Stromal cell of bone marrow (primary cell): ENCODE results near the gene POLR2J3.
"Not testable (repeated sequence)": the region's sequence is repeated elsewhere in the genome, so short reads cannot be mapped to it uniquely, and the experiment has no call there.

Experiments used
- DNase-seq: peaks from one replicate; pipeline ENCODE4 v3.0.0-alpha.2; 2012; ENCODE audit warnings: low read depth

Gene POLR2J3

DNA sequence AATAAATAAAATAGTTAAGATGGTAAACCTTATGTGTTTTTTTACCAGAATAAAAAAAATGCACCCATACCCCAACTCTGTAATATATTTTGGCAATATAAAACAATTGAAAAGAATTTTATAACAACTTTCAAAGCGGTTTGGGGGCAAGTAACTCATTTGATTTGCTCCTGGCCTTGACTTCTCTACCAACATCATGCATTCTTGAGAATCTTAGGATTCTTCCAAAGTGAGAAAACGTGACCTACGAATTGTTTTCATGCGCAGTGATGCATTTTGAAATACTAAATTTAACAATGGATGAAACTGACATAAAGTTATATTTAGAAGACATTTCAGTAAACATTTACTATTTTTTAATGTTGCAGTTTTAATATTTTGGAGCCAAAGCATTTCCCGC is 51.6 kb downstream of the POLR2J3 start:
- not testable (repeated sequence) for DNase-seq

DNA sequence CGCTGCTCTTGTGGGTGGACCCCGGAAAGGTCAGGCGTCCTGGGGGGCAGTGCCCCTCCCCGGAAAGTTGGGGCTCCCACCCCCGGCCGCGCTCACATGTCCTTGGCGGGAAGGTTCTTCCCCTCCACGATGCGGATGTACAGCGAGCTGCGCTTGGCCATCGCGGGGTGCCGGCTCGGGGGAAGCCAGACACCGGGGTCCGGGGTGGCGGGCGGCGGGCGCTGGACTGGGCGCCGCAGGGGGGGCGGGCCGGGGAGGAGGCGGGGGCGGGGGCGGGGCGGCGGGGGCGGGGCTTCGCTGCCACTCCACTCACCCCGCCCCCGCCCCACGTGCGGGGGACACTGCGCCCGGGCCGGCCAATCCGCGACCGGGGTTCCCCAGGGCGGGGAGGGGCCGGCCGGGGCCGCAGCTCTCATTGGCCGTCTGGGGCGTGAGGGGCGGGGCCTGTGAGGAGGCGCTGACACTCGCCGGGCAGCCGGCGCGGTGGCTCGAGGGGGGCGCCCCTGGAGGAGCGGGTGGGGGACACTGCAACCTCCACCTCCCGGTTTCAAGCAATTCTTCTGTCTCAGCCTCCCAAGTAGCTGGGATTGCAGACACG is 54.7 kb downstream of the POLR2J3 start, which contains the start of gene RASA4B:
RASA4B (minus strand) TSS at position 228 of the 598 bp plus-strand sequence; CDS start at position 161, 67 bp downstream.
- not testable (repeated sequence) for DNase-seq
